Activated naive CD4-positive, alpha-beta T cell (primary cell): ENCODE measurements around the gene STXBP4.
"Not testable (repeated sequence)": the region's sequence is repeated elsewhere in the genome, so short reads cannot be mapped to it uniquely, and the experiment has no call there.

ENCODE experiments used
- DNase-seq, 4 experiments: peaks; one replicate each; lab custom pipeline; 2025; lab: John Stamatoyannopoulos, UW

STXBP4 gene

DNA sequence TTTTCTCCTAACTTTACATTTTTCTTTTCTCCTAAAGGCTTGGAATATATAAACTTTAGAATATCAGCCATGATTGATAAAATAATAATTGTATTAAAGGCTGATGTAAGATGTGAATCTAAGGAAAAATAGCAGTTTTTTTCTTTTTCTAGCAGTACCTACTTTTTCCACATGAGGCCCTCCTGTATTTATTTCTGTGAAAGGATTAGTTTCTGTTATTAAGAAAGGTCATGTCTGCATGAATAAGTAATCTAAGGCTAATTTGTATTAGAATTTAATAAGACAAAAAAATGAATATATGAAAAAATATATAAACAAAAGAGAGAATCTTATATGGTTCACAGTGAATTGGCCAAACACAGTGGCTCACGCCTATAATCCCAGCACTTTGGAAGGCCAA lies 85.3 kb downstream of the STXBP4 start:
- DNase-seq: no peak

DNA sequence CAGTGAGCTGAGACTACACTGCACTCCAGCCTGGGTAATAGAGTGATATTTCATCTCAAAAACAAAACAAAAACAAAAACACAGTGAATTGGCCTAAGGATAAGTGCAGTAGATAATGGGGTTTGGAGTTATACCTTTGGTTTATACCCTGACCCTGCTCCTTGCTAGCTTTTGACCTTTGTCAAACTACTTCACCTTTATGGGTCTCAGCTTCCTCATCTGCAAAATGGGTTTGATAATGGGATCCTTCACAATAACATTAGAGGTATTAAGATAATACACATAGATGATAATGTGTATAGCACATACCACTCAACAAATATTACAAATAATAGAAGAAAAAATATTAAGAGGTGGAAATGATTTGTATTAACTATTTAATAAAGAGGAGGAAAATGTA lies 85.9 kb downstream of the STXBP4 start:
- DNase-seq: no peak

DNA sequence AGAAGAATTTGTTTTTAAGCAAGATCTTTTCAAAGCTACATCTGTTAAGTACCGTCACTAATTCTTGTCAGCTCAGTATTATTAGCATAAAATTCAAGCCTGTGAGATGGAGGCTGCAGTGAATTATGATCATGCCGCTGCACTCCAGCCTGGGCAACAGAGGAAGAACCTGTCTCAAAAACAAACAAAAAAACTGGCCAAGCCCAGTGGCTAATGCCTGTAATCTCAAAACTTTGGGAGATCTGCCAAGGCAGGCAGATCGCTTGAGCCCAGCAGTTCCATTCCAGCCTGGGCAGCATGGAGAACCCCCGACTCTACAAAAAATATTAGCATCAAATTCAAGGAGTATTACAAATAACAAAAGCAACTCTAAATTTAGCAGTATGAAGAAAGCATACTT lies 88.0 kb downstream of the STXBP4 start:
- DNase-seq: no peak

DNA sequence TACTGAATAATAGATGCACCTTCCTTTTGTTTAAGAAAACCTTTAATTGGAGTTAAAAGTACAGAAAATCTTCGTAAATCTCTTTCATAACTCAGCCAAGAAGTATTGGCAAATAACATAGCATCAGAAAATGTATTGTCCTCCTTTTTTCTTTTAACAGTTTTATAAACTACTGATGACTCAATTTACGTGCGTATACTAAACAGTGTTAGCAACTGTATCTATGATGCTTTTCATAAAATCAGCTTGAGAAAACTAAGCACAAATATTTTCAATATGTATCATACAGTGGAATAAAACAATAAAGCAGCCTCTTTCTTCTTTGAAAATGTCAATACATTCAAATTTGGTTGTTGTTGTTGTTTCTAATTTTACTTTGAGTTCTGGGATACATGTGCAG lies 88.6 kb downstream of the STXBP4 start:
- DNase-seq: no peak

DNA sequence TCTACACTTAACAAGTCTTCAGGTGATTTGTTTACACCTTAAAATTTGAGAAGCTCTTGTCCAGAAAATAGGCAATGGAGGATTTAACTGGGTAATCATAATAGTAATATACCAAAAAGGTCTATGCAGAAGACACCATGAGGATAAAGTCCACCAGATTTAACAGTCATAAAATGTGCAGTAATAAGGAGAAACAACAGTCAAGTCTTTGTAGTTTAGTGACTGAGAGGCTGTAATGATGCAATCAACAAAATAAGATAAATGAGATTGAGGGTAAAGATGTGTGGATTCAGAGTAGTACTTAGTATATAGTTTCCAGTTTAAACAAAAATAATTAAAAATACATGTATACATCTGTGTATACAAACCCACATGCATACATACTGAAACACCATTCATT lies 91.2 kb downstream of the STXBP4 start:
- DNase-seq: no peak

DNA sequence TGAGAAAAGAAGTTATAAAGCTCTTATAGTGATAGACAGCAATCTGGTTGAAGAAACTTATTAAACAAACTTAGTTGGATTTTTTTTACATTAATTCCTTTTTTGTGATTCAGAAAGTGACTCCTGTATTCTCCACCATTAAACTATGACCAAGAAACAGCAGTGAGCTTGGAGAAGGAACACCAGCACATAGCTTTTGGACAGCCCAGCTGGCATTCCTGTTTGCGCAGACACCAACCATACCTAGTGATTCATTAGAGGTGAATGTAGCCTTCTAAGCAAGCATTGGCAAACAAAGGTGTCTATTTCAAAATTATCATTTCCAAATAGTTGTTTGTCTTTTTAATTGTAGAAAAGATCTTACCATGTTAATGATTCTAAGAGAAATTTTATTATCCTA lies 94.4 kb downstream of the STXBP4 start:
- no peak for DNase-seq

DNA sequence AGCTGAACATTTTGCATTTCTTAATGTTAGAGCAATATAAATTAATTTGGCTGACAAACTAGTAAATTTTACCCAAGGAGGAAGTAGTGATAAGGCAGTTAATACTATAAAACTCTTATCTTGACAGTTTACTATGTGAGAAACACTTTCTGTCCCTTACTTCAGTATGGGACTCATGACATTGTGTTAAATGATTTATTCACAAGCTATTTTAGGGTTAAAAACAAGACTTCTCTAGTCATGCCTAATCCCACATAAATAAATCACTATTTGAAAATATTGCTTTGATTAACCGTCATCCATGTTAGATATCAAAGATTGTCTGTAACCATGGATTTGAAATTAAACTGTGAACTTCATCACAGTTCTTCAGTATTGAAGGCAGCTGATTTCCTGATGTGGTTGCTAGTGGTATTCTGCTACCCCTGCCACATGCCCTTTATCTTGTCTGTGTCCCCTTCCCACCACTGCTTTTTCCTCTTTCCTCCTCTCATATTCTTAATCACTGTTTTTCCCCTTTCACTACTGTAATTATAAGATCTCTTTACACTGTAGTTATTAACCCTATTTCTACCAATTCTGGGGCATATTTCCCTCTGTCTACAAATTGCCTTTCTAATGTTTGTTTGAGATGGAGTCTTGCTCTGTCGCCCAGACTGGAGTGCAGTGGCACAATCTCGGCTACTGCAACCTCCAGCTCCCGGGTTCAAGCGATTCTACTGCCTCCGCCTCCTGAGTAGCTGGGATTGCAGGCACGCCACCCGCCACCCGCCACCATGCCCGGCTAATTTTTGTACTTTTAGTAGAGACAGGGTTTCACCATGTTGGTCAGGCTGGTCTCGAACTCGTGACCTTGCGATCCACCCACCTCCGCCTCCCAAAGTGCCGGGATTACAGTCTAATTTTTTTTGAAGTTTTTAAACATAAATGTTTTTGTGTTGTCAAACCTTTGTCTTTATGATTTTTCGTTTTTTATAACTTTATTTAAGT lies 95.6 kb downstream of the STXBP4 start:
- DNase-seq: no peak

DNA sequence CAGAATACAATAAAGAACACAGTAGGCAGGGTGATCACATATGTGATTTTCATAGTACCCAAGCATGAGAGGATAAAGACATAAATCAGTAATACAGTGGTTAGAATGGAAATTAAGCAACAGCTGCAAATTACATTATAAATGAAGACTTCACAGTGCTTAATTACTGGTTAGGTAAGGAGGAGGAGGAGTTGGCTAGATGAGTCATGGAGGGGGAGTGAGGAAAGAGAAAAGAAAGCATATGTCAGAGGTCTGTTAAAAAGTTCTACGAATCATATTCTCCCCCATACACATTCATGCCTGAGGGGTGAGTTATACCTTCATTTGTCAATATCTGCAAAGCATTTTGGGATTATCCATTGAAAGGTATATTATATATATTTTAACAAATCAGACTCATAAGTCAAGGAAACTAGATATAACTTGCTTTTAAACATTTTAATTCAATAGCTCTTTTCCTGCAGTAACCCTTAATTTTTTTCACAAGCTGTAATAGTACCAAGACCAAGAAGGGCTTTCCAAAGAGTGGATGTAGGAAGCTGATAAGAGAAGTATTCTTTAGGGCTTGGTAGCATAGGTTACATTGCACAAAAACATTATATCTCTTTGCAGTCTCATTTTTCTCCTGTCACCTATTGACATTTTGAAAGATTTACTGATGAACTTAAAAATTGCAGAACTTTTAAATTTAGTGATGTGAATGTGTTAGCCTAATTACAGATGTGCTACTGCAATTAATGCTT lies 99.3 kb downstream of the STXBP4 start:
- no peak for DNase-seq

DNA sequence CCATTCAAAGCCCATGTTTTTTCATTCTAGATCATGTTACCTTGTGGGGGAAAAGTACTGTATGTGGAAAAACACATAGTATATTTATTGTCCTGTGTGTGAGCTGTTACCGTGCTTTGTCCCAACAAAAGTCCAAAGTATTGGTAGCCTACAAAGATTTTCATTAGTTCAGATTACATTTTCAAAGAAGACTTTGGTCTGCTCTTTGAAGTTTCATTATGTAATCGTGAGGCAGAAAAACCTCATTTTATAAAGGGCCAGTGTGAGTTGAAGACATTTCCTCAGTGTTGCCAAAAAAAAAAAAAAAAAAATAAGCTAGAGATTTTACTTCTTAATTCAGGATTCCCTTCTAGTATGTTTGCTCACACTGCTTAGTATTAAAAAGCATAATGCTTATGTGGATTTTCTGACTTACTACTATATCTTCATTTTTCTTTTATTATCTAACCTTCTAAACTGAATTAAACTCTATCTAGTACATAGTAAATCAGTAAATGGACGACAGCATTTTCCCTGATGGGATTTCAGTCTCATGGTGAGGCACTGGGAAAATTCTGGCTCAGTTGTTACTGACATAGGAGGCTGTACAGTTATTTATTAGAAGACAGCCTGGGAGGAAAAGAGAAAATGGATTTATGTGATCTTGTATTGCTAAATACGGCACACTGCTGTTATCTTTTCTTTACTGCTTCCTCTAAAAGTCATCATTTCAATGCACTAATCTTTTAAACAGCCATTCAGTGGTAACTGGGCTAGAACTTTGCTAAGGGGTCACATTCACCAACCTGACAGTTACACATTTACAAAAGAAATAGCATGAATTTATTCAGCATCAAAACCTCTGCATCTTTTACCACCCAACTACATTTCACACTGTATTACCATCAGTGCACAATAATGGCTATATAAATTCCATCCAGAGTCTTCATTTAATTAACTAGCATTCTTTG lies 100.6 kb downstream of the STXBP4 start:
- DNase-seq: no peak

DNA sequence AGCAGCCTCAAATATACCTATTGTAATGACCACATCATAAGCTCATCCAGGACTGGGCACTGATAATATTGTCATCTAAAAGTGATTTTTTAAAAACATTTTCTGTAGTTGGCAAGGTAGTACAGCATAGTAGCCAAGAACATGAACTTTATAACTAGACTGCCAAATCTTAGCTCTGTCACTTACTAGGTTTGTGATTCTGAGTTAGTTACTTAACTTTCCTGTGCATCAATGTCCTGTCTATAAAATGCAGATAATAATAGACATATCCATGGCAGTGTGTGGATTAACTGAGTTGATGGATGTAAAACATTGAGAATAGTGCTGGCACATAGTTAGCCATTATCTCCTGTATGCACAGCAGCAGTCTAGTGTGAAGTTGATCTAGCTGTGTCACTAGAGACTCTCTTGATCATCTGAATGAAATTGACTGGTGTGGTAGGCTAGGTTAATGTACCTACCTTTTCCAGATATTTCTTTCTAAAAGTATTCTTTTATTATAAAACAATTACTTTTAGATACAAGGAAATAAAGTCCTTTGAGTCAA lies 101.5 kb downstream of the STXBP4 start:
- no peak for DNase-seq

DNA sequence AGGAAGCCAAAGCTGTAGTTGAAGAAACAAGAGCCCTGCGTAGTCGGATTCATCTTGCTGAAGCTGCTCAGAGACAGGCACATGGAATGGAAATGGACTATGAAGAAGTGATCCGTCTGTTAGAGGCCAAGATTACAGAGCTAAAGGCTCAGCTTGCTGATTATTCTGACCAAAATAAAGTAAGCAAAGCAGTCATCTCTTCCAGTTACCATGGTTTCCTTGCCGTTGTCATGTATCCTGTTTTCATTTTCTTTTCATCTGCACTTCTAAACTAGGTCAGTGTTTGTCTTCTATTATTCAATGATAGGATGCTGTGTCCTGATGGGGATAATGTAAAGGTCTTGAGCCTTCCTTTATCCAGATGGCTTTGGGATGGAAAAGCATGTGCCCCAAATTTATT lies 104.3 kb downstream of the STXBP4 start:
- DNase-seq: no peak

DNA sequence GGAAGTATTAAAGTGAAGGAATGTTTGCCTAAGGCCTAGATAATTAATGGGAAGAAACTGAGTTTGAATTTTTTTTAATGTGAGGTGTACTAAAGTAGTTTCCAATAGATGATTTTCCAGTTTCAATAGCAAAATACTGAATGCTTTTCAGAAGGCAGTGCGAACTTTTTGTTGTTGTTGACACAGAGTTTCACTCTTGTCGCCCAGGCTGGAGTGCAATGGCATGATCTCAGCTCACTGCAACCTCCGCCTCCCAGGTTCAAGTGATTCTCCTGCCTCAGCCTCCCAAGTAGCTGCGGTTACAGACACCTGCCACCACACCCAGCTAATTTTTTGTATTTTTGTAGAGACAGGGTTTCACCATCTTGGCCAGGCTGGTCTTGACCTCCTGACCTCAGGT lies 104.9 kb downstream of the STXBP4 start:
- DNase-seq: not testable (repeated sequence)

DNA sequence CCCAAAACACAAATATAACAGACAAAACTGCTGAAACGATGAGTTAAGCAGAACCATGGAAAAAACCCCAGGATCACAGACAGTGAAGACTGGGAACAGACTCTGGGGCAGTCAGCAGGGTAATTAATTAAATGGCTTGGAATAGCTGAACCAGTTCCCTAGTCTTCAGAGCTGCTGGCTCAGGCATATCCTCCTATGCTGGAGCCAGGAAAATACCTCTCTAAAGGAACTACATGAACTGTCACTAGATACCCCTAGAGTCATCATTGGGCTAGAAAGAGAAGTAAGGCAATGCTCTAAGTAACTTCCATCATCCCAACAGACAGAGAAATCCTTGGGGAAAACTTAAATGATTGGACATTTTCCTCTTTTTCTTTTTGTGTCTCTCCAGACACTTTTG lies 113.0 kb downstream of the STXBP4 start:
- DNase-seq: no peak

DNA sequence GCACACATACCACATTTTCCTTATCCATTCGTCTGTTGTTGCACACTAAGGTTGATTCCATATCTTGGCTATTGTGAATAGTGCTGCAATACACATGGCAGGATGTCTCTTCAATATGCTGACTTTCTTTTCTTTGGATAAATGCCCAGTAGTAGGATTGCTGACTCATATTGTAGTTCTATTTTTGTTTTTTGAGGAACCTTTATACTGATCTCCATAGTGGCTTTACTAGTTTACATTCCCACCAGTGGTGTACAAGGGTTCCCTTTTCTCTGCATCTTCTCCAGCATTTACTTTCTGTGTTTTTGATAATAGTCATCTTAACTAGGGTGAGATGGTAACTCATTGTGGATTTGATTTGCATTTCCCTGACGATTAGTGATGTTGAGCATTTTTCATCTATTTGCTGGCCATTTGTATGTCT lies 118.1 kb downstream of the STXBP4 start:
- no peak for DNase-seq

DNA sequence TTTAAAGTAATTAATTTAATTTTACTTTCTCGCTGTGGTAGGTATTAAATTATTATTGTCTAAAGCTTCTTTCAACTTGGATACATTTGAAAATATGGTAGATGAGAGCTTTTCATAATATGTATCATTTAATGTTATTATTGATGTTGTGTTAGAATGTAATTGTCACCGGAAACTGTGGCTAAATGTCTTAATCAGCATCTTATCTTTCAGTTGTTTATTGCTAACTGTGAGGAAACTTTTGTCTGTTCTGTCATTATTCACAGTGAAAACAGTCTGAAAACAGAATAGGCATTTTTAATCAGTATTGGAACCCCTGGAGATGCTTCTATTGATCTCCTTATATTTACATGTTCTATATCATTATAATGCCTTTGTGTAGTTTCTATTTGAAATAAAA lies 120.7 kb downstream of the STXBP4 start:
- no peak for DNase-seq

DNA sequence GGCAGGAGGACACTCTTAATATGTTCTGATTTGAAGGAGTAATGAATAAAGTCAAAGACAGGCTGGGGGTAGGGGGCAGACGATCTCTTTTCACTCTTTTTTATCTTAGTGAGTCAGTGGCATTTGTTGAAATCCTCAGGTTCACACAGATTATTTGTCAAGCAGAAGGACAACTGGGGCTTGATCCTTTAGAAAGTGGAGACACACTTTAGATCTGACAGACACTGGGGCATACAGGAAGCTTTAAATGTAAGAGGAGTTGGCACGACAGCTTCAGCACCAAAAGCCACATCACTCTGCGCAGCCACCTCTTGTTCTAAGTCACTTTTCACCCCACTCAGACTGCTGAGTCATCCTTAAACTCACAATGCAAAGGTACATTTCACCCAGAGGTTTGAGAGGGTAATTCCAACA lies 121.5 kb downstream of the STXBP4 start:
- DNase-seq: no peak

DNA sequence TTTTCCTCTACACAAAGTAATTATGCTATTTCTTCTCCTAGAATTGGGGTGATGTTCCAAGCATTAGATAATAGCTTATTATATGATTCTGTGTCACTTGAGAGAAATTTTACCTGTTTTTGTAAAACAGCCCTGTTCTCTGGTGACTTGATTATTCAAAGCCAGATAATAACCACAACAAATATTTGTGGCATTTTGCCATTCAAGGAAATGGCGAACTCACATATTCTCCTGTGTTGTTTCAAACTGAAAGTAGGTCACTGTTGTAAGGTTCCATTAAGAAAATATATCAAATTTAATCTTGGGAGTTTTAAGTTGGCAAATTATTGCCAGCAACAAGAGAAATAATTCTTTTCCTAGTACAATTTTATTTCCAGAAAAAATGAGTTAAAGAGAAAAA lies 124.8 kb downstream of the STXBP4 start:
- DNase-seq: no peak

DNA sequence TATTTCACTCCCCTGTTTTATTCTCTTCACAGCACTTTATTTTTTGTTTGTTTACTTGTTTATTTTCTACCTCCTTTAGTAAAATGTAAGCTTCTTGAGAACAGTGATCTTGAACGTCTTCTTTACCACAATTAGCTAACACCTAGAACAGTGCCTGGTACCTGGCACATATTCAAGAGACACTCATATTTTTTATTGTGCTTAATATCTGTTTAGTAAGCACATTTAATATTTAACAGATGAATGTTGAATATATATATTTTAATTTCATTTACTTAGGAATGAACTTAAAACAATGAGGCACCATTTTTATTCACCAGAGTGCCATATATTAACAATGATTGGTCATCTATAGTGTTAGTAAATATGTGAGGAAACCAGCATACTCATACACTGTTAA lies 130.2 kb downstream of the STXBP4 start:
- no peak for DNase-seq

DNA sequence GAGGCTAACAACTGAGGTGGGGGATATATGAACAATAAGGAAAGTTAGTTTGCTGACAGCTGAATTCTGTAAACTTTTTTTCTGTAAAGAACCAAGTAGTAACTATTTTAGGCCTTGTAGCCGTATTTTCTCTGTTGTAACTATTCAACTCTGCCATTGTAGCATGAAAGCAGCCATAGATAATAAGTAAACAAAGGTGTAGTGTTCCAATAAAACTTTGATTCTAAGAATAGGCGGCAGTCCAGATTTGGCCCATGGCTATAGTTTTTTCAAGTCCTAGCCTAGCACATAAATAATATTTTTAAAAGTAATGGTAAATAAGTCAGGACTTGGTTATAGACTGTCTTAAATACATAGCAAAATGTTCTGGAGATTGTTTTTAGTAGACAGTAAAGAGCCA lies 142.0 kb downstream of the STXBP4 start:
- DNase-seq: no peak

DNA sequence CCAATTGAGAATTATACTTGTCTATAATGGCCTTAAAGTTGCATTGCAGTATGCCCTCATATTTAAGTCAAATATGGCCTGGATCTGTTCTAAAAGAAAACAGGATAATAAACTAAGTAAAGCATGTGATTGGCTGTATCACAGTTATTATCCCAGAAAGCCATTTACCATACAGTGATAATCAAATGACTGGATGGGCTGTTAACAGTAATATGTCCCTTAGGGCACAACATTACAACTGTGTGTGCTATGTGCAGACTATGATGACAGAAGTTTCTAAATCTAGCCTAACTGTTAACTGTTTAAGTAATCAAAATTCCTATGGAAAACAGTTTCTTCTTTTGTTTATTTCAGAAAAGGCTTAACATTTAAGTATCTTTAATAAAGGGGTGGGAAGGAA lies 145.7 kb downstream of the STXBP4 start:
- no peak for DNase-seq

DNA sequence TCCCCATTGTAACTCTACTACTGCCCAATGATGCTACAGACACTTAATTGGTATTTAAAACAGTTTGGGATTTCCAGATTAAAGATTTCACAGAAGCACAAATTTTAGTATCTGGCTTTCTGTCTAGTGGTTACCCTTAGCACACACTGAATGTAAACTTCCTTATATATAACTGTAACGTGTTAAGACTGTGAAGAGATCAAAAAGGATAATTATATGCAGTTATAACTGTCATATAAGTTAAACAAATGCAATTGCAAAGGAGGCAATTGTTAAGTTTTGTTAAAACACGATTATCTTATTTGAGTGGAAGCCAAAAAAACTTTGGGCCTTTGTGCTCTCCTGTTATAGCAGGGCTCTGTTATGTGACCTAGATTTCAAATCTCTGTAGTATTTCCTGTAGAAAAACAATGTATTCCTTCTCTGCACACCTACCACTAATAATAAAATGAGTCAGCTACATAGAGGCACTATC lies 147.9 kb downstream of the STXBP4 start:
- DNase-seq: no peak

DNA sequence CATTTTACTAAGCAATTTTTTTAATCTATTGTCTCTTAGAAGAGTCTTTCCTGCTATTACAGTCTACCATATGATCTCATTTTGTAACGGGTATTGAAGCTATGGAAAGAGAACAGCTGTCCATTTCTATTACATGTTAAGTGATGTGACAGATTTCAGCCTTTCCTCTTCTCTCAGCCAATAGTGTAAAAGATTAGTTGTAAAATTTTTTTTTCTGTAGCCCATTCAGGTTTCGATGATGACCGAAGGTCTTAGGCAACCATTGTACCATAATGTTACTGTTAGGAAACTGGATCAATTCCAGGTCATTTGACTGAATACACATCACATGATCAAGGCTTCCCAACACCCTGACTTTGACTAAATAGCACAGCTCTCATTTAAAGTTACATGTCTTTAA lies 148.6 kb downstream of the STXBP4 start:
- no peak for DNase-seq
